HG02588 (cell line): ENCODE measurements around the gene MGMT.

Experiments used
- ATAC-seq: cut with Tn5 transposase; IDR thresholded peaks from one replicate; pipeline ENCODE4 v1.9.1; 2021; ENCODE audit warnings: mild to moderate bottlenecking, moderate library complexity; ENCODE audit not compliant: unreplicated experiment

Gene MGMT

GRCh38 chr10:129755158-129755591 lies 288.1 kb downstream of the MGMT start:
- ATAC-seq: no peak

- ATAC-seq: no peak
These were observed 288.6 kb downstream of the MGMT start for GRCh38 chr10:129755621-129756020.

- ATAC-seq: no peak
These were observed 290.2 kb downstream of the MGMT start for GRCh38 chr10:129756912-129757901.

- ATAC-seq: no peak
These were observed 291.4 kb downstream of the MGMT start for GRCh38 chr10:129758207-129759021.

GRCh38 chr10:129759214-129760002 lies 292.4 kb downstream of the MGMT start:
- no peak for ATAC-seq

GRCh38 chr10:129760003-129760315 lies 292.9 kb downstream of the MGMT start:
- no peak for ATAC-seq

GRCh38 chr10:129760416-129760815 lies 293.4 kb downstream of the MGMT start:
- no peak for ATAC-seq

- ATAC-seq: no peak
These were observed 294.3 kb downstream of the MGMT start for GRCh38 chr10:129761197-129761972.

- ATAC-seq: no peak
These were observed 295.2 kb downstream of the MGMT start for GRCh38 chr10:129761981-129762956.

GRCh38 chr10:129764011-129764900 lies 297.2 kb downstream of the MGMT start:
- no peak for ATAC-seq

- no peak for ATAC-seq
These were observed 298.0 kb downstream of the MGMT start for GRCh38 chr10:129764901-129765663.

- ATAC-seq: no peak
These were observed 298.9 kb downstream of the MGMT start for GRCh38 chr10:129765664-129766550.

- ATAC-seq: no peak
These were observed 299.8 kb downstream of the MGMT start for GRCh38 chr10:129766611-129767550.

GRCh38 chr10:129767751-129768150 lies 300.7 kb downstream of the MGMT start:
- no peak for ATAC-seq
